ENCODE results near the gene TNFRSF17.

TNFRSF17 gene

DNA sequence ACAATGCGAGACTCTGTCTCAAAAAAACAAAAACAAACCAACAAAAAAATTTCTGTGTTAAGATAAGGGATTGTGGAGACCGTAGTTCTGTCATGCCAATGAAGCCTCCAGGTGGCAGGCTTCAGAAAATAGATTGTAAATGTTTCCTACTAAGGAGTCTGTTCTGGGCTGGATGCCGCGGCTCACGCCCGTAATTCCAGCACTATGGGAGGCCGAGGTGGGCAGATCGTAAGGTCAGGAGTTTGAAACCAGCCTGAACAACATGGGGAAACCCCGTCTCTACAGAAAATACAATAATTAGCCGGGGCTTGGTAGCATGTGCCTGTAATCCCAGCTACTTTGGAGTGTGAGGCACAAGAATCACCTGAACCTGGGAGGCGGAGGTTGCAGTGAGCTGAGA, 7.1 kb downstream of the TNFRSF17 start:
- no peak for DNase-seq

DNA sequence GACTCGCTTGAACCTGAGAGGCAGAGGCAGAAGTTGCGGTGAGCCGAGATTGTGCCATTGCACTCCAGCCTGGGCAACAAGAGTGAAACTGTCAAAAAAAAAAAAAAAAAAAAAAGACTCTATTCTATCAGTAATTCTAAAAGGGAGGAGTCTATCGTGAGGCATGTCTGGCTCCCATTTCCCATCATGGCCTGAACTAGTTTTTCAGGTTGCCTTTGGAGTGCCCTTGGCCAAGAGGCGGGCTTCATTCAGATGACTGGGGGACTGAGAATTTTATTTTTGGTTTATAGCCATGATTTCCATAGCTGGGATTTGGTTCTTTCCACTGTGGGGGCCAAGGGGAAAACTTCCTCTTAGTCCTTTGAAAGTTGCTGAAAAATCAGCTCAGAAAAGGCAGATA, 8.1 kb downstream of the TNFRSF17 start:
- DNase-seq, result no peak

DNA sequence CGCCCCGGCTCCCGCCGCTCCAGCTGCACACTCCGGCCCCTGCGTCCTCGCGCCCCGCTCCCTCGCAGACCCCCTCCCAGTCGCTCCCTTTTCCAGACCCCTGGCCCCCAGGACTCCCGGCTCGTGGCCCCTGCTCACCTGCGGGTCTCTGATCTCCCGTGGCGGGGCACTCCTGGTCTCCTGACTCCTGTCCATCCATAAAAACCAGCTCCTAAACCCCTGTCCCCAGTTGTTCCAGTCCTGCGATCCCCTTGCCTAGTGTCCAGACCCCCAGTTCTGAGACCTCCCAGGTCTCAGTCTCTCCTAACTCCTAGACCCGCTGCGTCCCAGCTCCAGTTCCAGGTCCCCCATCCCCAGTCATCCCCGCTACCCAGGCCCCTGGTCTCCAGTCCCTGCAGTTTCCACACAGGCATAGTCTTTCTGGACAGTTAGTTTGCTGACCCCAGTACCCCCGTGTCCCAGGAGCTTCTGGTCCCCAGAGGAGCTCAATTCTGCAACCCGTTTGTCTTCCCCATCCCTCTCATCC, 11.9 kb downstream of the TNFRSF17 start:
- DNase-seq, result no peak

GRCh38 chr16:11977376-11978041, 12.5 kb downstream of the TNFRSF17 start:
- DNase-seq, result no peak

DNA sequence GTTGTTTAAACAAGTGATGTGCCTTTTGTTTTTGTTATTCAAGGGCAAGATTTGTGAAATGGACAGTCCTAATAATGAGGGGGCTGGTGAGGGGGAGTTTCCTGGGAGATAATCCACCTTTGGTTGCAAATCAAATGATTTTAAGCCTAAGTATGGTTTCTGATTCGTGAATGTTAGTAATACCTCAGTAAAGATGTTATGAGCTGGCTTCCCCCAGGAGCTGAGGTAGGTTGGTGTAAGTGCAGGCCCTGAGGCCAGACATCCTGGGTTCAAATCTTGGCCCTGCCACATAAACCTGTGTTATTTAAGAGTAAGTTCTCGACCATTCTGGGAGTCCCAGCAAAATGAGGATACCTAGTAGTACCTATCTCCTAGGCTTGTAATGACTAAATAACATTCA, 13.1 kb downstream of the TNFRSF17 start:
- no peak for DNase-seq

- DNase-seq, result no peak
Observed at GRCh38 chr16:11979013-11979672, 14.1 kb downstream of the TNFRSF17 start.

DNA sequence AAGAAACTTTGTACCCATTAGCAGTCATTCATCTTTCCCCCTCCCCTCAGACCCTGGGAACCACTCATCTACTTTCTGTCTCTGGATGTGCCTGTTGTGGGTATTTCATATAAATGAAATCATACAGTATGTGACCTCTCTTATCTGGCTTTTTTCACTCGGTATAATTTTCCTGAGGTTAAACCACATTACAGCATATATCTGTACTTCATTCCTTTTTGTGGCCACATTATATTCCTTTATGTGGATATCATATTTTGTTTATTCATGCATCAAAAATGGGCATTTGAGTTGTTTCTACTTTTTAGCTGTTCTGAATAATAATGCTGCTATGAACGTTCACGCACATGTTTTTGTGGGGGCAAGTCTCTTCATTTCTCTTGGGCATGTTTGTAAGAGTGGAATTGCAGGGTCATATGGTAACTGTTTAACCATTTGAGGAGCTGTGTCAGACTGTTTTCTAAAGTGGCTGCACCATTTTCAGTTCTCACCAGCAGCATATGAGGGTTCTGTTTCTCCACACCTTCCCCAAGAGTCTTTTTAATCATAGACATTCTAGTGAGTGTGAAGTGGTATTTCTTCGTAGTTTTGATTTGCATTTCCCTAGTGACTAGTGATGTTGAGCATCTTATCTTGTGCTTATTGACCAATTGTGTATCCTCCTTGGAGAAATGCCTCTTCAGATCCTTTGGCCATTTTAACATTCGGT, 15.3 kb downstream of the TNFRSF17 start:
- DNase-seq, result no peak

GRCh38 chr16:11985250-11985649, 20.2 kb downstream of the TNFRSF17 start:
- DNase-seq, result no peak

DNA sequence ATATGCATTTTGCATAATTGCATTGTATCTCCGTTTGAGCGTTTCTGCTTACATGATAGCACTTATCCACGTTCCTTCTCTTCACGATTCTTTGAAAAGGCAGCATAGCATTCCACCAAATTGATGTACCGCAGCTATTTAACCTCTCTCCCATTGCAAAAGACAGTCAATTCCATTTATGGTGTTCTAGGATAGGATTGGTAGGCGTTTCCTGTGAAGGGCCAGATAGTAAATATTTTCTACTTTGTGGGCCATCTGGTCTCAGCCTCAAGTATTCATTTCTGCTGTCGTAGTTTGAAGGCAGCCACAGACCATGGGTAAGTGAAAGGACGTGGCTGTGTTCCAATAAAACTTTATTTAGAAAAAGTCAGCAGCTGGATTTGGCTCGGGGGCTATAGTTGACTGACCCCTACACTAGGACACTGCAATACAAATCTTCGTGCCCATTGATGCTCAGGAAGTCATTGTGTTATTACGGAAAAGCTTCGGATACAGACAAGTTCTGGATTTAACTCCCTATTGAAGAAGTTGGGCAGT, 21.6 kb downstream of the TNFRSF17 start:
- DNase-seq, result no peak

GRCh38 chr16:11988258-11988978, 23.4 kb downstream of the TNFRSF17 start:
- DNase-seq, result no peak

DNA sequence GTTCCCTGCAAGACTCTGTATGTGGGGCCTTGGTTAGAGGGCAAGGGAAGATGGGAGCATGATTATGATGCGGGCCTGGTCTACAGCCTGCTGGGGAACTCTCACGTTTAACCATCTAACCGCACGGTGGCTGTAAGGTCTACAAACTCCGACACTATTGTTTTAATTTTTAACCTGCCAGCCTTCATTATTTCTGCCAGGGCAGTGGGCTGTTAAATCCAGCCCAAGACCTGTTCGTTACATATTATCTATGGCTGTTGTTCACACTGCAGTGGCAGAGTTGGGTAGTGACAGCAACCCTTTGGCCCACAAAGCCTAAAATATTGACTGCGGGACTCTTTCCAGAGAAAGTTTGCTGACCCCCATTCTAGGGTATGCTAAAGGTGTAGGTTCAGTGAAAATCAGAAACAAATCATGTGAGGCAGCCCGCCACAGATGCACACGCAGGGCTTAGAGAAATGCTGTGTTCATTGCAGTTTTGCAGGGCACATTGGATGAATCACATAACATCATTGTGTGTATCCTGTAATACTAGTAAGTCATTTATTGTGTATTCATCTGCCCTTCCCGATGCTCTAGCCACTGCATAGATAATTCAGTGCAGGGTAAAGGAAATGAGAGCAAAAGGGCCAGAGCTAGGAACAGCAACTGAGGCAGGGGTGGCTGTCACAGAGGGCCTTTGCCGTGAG, 25.8 kb downstream of the TNFRSF17 start:
- no peak for DNase-seq

DNA sequence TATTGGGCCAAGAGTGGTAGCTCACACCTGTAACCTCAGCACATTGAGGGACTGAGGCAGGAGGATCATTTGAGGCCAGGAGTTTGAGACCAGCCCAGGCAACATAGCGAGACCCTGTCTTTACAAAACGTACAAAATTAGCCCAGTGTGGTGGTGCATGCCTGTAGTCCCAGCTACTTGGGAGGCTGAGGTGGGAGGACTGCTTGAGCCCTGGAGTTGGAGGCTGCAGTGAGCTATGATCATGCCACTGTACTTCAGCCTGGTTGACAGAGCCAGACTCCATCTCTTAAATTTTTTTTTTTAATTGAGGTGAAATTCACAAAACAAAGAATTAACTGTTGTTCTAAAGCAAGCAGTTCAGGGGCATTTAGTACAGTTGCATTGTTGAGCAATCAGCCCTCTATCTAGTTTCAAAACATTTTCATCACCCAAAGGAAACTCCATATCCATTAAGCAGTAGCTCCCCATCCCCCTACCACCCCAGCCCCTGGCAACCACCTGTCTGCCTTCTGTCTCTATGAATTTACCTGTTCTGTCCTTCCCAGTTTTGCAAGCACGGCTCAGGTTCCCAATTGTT, 27.1 kb downstream of the TNFRSF17 start:
- no peak for DNase-seq

- DNase-seq, result no peak
Observed at GRCh38 chr16:11992586-11993524, 27.8 kb downstream of the TNFRSF17 start.

- DNase-seq, result no peak
Observed at GRCh38 chr16:11994143-11995119, 29.4 kb downstream of the TNFRSF17 start.

GRCh38 chr16:11996433-11997330, 31.7 kb downstream of the TNFRSF17 start:
- DNase-seq, result no peak

- no peak for DNase-seq
Observed at GRCh38 chr16:12000032-12000431, 35.0 kb downstream of the TNFRSF17 start.

GRCh38 chr16:12002447-12003006, 37.5 kb downstream of the TNFRSF17 start:
- DNase-seq, result peak; percentile 86

DNA sequence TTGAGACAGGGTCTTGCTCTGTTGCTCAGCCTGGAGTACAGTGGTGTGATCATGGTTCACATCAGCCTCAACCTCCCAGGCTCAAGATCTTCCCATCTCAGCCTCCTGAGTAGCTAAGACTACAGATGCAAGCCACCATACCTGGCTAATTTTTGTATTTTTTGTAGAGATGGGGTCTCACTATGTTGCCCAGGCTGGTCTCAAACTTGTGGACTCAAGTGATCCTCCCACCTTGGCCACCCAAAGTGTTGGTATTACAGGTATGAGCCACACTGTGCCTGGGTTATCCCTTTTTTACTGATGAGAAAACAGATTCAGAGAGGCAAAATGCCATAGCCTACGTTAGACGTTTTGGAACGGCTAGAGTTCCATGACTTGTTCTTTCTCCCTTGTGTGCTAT, 41.6 kb downstream of the TNFRSF17 start:
- no peak for DNase-seq
